ENCODE results near the gene REXO4.

The REXO4 gene

GRCh38 chr9:133369933-133370332 is 47.9 kb downstream of the REXO4 start:
- no peak for DNase-seq (ENCODE audit: low read depth in 1 of 2, low spot score in 1 of 2)

DNA sequence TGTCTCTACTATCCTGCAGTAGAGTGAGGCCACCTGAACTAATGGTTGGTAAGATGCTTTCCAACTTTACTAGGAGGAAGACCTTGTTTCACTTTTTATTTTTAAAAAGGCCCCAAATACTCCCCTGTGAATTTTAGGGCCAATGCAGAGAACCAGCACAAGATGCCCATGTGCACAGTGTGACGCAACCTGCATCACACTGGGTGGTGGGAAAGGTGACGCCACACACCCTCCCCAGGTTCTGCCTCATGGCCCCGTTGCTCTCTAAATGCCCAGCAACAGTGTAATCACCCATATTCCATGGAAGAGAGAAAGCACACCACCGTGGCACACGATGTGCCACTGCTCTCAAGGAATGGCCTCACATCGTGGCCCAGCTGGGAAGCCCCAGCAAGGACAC is 48.4 kb downstream of the REXO4 start:
- DNase-seq (ENCODE audit: low read depth in 1 of 2, low spot score in 1 of 2): no peak

GRCh38 chr9:133368249-133368881 is 49.4 kb downstream of the REXO4 start:
- DNase-seq (ENCODE audit: low read depth in 1 of 2, low spot score in 1 of 2): no peak

- DNase-seq (ENCODE audit: low read depth in 1 of 2, low spot score in 1 of 2): no peak
Observed at GRCh38 chr9:133367778-133368177, 50.0 kb downstream of the REXO4 start.

DNA sequence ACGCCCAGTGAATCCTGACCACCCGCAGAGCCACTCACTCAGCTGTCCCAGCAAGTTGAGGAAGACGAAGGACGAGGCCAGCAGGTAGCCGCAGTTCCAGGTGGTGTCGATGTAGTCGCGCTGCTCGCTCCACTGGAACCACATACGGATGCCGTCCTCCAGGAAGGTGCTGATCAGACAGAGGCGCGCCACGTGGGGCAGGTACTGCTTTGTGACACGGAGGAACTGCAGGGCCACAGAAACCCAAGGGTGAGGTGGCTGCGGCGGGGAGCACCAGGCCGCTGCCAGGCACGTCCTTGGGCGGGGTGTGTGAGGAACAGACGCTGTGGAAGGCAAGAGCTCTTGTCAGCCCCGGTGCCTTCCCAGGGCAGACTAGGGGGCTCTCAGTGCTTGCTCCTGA is 50.6 kb downstream of the REXO4 start:
- no peak for DNase-seq (ENCODE audit: low read depth in 1 of 2, low spot score in 1 of 2)

- no peak for DNase-seq (ENCODE audit: low read depth in 1 of 2, low spot score in 1 of 2)
Observed at GRCh38 chr9:133366435-133366834, 51.4 kb downstream of the REXO4 start.

- no peak for DNase-seq (ENCODE audit: low read depth in 1 of 2, low spot score in 1 of 2)
Observed at GRCh38 chr9:133362359-133363044, 55.3 kb downstream of the REXO4 start.

- no peak for DNase-seq (ENCODE audit: low read depth in 1 of 2, low spot score in 1 of 2)
Observed at GRCh38 chr9:133361507-133362092, 56.2 kb downstream of the REXO4 start.

- DNase-seq (ENCODE audit: low read depth in 1 of 2, low spot score in 1 of 2): no peak
Observed at GRCh38 chr9:133360400-133361393, 57.1 kb downstream of the REXO4 start.

DNA sequence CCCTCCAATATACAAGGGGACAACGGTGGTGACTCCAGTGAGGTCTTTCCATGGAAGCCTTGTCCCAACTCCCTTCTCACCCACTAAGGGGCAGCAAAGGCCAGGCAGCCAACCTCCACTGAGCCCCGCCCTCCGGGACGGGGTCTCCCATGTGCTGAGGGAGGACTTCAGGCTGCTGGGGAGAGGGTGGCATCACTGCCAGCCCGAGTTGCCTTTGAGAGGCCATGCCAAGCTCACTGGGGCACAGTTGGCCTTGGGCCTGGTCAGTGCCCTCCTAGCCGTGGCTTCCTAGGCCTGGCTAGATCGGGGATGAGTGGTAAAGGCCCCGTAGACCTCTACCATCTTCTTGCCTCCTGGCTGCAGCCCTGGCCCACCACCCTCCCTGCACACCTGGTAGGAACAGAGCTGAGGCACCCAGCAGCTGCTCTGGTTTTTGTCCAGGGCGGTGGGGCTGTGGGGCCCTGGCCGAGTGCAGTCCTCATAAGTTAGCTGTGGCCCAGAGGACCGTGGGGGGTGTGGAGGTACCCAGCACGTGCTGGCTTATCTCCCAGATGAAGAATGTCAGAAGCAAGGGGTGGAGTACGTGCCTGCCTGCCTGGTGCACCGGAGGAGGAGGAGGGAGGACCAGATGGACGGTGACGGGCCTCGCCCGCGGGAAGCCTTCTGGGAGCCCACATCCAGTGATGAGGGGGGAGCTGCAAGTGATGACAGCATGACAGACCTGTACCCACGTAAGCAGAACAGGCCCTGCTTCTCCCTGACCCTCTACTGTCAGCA is 58.2 kb downstream of the REXO4 start:
- DNase-seq (ENCODE audit: low read depth in 1 of 2, low spot score in 1 of 2): no peak

DNA sequence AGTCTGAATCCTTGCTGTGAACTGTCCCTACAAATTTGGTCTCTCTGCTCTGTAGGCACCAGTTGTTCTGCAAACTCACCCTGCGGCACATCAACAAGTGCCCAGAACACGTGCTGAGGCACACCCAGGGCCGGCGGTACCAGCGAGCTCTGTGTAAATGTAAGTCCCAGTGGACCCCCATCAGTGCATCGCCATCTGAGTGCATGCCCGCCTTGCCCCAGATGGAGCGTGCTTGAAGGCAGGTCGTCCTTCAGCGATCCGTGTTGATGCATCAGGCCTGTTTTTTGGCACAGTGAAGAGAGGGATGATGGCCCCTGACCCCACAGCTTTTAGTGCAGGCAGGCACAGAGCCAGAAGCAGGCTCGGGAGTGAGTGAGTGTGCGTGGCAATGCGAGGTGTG is 60.2 kb downstream of the REXO4 start:
- no peak for DNase-seq (ENCODE audit: low read depth in 1 of 2, low spot score in 1 of 2)

- peak; percentile 80 to 92 for DNase-seq (ENCODE audit: low read depth in 1 of 2, low spot score in 1 of 2)
Observed at GRCh38 chr9:133356391-133357091, 61.3 kb downstream of the REXO4 start, which contains the start of the genes SURF1 and SURF2. TSS of gene SURF1 (minus strand) at chr9:133356487. CDS start at chr9:133356453, 34 bp downstream. TSS of gene SURF2 (plus strand) at chr9:133356550. CDS start at chr9:133356593, 43 bp downstream.
